Measurements from ENCODE around the gene CNKSR1. TPM values are rescaled to one million over a fixed set of nuclear protein-coding genes. Genes with fewer than 3 reads are reported as not detected.

Gene CNKSR1
- polyA plus RNA-seq, 1 donor (not counting 4 experiments of a cell fraction or from before 2014, with no cell fraction given): 10.6 TPM

GRCh38 chr1:26189751-26190275 is 12.5 kb downstream of the CNKSR1 start:
- Histone ChIP-seq H3K27me3 (ENCODE audit: control insufficient read depth, extremely low read depth, insufficient read depth, low read length) (no peaks in the 10 kb centered on the region), H3K27ac (ENCODE audit: control insufficient read depth, insufficient read depth, low read length) (no peak overlapping the region), H3K79me2 (ENCODE audit: control insufficient read depth, insufficient read depth, low read length) (no peaks in the 10 kb centered on the region)

GRCh38 chr1:26190373-26190987 is 13.2 kb downstream of the CNKSR1 start, which contains the start of gene CATSPER4:
Gene CATSPER4 (plus strand): TSS chr1:26190602. CDS start chr1:26190628, 26 bp downstream.
- TF ChIP-seq CTCF (optimal IDR thresholded peaks at IDR 0.05 in 1 of 3, IDR thresholded peaks at IDR 0.05 in 1 of 3, conservative IDR thresholded peaks at IDR 0.05 in 1 of 3; ENCODE audit: extremely low read depth in 1 of 3, insufficient read depth in 2 of 3, low read length in 3 of 3): peak in 2 of 3 experiments; percentile 11 to 22
- no peak for TF ChIP-seq EZH2 (IDR thresholded peaks at IDR 0.05; ENCODE audit: low read length)
- Histone ChIP-seq H3K4me1 (ENCODE audit: control insufficient read depth, extremely low read depth, insufficient read depth, low read length) (no peaks in the 10 kb centered on the region), H3K4me2 (ENCODE audit: control insufficient read depth, extremely low read depth, insufficient read depth, low read depth, low read length) (no peak within 1 kb of the TSS), H4K20me1 (ENCODE audit: control insufficient read depth, extremely low read depth, insufficient read depth, low read length) (no peaks in the 10 kb centered on the region), H3K79me2 (ENCODE audit: control insufficient read depth, insufficient read depth, low read length) (no peaks in the 10 kb centered on the region), H3K4me3 (ENCODE audit: control insufficient read depth in 2 of 3, extremely low read depth in 1 of 3, insufficient read depth in 2 of 3, low read depth in 1 of 3, low read length in 3 of 3) (no peak within 1 kb of the TSS), H3K27me3 (ENCODE audit: control insufficient read depth, extremely low read depth, insufficient read depth, low read length) (no peaks in the 10 kb centered on the region), H2AFZ (ENCODE audit: control insufficient read depth, low read length) (no peak within 1 kb of the TSS), H3K9me3 (ENCODE audit: control insufficient read depth, low read depth, low read length) (no peaks in the 10 kb centered on the region), H3K27ac (ENCODE audit: control insufficient read depth, insufficient read depth, low read length) (no peak within 1 kb of the TSS), H3K9ac (ENCODE audit: control insufficient read depth, extremely low read depth, insufficient read depth, low read length) (no peak within 1 kb of the TSS), H3K36me3 (ENCODE audit: control insufficient read depth in 2 of 2, extremely low read depth in 1 of 2, insufficient read depth in 2 of 2, low read length in 2 of 2) (peaks cover 18 to 23% of the 10 kb centered on the region in 2 experiments), H3K9me1 (ENCODE audit: control insufficient read depth, extremely low read depth, insufficient read depth, low read length) (no peaks in the 10 kb centered on the region)
- FAIRE-seq (no peak), DNase-seq (ENCODE audit: low read depth, low spot score) (no peak)
- dilution Hi-C loops (cut with MboI; ENCODE audit: extremely low pct_ligation_motif_present, low sequenced_read_pairs): no loop called here

More at GRCh38 chr1:26189751-26190275, 12.5 kb downstream of the CNKSR1 start:
- no peak for FAIRE-seq
- no peak overlapping the region for H3K9ac ChIP-seq (ENCODE audit: control insufficient read depth, extremely low read depth, insufficient read depth, low read length)
- TF ChIP-seq CTCF (optimal IDR thresholded peaks at IDR 0.05 in 1 of 3, IDR thresholded peaks at IDR 0.05 in 1 of 3, conservative IDR thresholded peaks at IDR 0.05 in 1 of 3; ENCODE audit: extremely low read depth in 1 of 3, insufficient read depth in 2 of 3, low read length in 3 of 3) (no peak), EZH2 (IDR thresholded peaks at IDR 0.05; ENCODE audit: low read length) (no peak)
- H3K9me1 ChIP-seq (ENCODE audit: control insufficient read depth, extremely low read depth, insufficient read depth, low read length): no peaks in the 10 kb centered on the region
- H2AFZ ChIP-seq (ENCODE audit: control insufficient read depth, low read length): no peak overlapping the region
- H3K9me3 ChIP-seq (ENCODE audit: control insufficient read depth, low read depth, low read length): no peaks in the 10 kb centered on the region
- H4K20me1 ChIP-seq (ENCODE audit: control insufficient read depth, extremely low read depth, insufficient read depth, low read length): no peaks in the 10 kb centered on the region
- H3K36me3 ChIP-seq (ENCODE audit: control insufficient read depth in 2 of 2, extremely low read depth in 1 of 2, insufficient read depth in 2 of 2, low read length in 2 of 2): peaks cover 18 to 24% of the 10 kb centered on the region in 2 experiments
- no peak for DNase-seq (ENCODE audit: low read depth, low spot score)
- no peak overlapping the region for H3K4me3 ChIP-seq (ENCODE audit: control insufficient read depth in 2 of 3, extremely low read depth in 1 of 3, insufficient read depth in 2 of 3, low read depth in 1 of 3, low read length in 3 of 3)
- no peak overlapping the region for H3K4me2 ChIP-seq (ENCODE audit: control insufficient read depth, extremely low read depth, insufficient read depth, low read depth, low read length)
- dilution Hi-C loops (cut with MboI; ENCODE audit: extremely low pct_ligation_motif_present, low sequenced_read_pairs): no loop called here
- no peaks in the 10 kb centered on the region for H3K4me1 ChIP-seq (ENCODE audit: control insufficient read depth, extremely low read depth, insufficient read depth, low read length)

Measured in keratinocyte (primary cell).